NK-92 (cell line): ENCODE measurements around the gene ZNF391.
"Not testable (repeated sequence)": the region's sequence is repeated elsewhere in the genome, so short reads cannot be mapped to it uniquely, and the experiment has no call there.

Experiments used
- DNase-seq: peaks from one replicate; lab custom pipeline; 2025; ENCODE audit not compliant: unreplicated experiment; lab: John Stamatoyannopoulos, UW

Gene ZNF391

GRCh38 chr6:27388293-27389197 is at the start of gene ZNF391:
Gene ZNF391 (plus strand): TSS chr6:27388759. CDS start chr6:27400371, 11,612 bp downstream.
- DNase-seq = no peak

DNA sequence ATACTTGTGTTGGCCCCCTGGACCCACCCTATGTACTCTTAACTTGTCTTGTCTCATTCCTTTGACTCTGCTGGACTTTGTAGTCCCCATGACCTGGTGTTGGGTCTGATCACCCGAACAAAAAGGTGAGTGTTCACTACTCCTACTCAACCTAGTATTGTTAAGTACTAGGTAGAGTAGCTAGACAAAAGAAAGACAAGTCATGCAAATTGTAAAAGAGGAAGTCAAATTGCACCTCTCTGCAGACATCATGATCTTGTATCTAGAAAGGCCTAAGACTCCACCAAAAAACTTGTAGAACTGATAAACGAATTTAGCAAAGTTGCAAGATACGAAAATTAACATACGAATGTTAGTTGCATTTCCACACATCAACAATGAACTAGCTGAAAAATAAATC is 35.7 kb upstream of the ZNF391 start:
- no peak for DNase-seq

DNA sequence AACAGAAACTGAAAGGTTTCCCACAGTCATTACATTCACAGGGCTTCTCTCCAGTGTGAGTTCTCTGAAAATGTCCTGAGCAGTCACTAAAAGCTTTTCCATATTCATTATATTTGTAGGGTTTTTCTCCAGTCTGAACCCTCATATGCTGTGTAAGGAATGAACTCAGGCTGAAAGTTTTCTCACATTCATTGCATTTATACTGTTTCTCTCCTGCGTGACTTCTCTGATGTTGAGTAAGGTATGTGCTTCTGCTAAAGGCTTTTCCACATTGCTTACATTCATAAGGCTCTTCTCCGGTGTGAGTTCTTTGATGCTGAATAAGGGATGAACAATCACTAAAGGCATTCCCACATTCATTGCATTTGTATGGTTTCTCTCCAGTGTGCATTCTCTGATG is 29.8 kb upstream of the ZNF391 start:
- DNase-seq = no peak

DNA sequence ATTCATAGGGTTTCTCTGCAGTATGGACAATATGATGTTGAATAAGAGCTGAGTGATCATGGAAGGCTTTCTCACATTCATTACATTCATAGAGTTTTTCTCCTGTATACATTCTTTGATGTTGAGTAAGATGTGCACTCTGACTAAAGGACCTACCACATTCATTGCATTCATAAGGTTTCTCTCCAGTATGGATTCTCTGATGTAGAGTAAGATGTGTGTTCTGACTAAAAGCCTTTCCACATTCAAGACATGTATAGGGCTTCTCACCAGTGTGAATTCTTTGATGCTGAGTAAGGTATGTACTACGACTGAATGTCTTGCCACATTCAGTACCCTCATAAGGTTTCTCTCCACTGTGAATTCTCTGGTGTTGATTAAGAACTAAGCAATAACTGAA is 29.3 kb upstream of the ZNF391 start:
- DNase-seq = no peak

GRCh38 chr6:27368202-27368601 is 20.4 kb upstream of the ZNF391 start:
- no peak for DNase-seq

DNA sequence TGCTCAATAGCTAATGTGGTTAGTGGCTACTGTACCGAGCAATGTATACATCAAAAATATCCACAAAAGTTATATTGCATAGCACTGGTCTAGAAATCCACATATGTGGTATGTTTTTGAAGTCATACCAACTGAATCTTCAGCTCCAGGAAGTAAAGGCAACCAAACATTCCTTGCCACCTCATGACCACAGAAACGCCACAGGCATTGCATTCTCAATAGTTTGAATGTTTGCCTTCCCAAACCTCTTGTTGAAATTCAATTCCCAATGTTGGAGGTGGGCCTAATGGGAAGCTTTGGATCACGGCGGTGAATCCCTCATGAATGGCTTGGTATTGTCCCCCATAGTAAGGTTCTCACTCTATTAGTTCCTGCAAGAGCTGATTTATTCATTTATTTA is 18.2 kb upstream of the ZNF391 start:
- DNase-seq = no peak

DNA sequence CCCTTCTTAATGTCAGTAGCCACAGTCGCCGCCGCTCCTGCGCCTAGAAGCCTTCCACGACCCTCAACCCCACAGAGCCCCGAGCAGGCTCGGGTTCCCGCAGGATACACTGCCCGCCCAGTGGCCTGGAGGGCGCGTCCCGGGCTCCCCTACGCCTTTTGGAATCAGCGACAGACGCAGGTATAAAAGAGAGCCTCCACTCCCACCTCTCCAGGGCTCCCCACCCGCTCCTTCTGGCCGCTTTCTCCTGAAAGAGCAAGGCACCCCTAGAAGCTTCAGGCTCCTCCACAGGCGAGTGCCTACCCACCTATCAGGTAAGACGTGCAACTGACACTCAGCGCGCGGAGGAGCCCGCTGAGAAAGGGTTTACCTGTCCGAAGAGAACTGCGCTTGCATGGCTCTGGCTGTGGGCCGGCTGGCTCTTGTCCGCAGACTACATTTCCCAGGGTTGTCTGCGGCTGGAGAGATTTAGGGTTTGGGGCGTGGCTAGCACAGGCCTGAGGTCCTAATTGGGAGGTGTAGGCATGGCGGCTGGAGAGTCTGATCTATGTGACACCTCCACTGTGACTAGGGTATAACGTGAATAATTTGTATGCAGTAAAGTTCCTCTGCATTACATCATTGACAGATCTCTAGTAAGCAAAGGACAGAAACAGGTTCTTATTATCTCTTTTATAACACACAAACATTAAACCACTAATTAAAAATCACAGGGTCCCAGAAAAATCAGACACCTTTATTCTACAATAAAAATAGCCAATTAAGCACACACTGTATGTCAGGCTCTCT is 13.5 kb upstream of the ZNF391 start:
- DNase-seq = no peak

GRCh38 chr6:27375613-27376079 is 12.9 kb upstream of the ZNF391 start:
- no peak for DNase-seq

DNA sequence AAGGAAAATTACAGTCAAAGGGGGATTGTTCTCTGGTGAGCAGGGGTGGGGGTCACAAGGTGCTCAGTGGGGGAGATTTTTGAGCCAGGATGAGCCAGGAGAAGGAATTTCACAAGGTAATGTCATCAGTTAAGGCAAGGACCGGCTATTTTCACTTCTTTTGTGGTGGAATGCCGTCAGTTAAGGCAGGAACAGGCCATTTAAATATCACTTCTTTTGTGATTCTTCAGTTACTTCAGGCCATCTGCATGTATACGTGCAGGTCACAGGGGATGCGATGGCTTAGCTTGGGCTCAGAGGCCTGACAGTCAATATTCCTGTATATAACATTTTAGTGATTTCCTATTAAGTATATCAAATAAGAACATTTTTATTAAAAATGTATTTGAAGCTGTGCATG is 10.2 kb upstream of the ZNF391 start:
- DNase-seq = not testable (repeated sequence)

DNA sequence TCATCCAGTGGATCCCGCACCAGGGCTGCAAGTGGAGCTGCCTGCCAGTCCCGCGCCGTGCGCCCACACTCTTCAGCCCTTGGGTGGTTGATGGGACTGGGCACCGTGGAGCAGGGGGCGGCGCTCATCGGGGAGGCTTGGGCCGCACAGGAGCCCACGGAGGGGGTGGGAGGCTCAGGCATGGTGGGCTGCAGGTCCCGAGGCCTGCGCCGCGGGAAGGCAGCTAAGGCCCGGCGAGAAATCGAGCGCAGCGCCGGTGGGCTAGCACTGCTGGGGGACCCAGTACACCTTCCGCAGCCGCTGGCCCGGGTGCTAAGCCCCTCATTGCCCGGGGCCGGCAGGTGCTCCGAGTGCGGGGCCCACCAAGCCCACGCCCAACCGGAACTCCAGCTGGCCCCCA is 7.6 kb upstream of the ZNF391 start:
- DNase-seq = not testable (repeated sequence)

DNA sequence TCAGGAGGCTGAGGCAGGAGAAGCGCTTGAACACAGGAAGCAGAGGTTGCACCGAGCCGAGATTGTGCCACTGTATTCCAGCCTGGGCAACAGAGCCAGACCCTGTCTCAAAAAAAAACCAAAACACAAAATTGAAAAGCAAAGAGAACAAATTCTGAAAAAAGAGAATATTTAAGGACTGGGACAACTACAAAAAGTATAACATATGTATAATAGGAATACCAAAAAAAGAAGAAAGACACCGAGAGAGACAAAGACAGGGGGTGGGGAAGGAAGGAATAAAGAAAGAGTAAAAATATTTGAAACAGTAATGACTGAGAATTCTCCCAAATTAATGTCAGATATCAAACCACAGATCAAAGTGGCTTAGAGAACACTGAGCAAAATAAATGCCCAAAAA is 5.5 kb upstream of the ZNF391 start:
- DNase-seq = no peak

DNA sequence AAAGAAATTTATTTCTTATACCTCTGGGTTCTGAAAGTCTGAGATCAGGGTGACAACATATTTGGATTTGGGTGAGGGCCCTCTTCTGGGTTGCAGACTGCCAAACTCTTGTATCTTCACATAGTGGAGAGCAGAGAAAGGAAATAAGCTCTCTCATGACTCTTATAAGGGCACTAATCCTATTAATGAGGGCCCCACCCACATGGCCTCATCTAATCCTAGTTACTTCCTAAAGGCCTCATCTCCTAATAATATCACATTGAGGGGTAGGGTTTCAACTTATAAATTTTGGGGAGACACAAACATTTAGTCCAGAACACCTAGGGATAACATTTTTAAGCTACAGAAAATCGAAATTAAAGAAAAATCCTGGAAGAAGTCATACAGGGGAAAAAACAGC is 5.1 kb upstream of the ZNF391 start:
- no peak for DNase-seq

GRCh38 chr6:27392623-27393022 is 4.1 kb downstream of the ZNF391 start:
- DNase-seq = no peak

DNA sequence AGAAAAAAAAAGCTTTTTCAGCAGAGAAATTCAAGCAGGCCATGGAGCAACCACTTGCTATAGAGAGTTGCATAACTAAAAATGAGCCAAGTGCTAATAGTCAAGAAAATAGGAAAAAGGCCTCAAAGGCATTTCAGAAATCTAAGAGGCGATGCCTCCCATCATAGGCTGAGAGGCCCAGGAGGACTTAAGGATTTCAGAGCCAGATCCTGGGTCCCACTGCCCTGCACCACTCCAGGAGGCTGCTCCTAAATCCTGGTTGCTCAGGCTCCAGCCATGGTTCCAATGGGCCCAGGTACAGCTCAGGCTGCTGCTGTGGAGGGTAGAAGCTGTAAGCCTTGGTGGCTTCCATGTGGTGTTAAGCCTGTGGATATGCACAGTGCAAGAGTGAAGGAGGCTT is 5.5 kb downstream of the ZNF391 start:
- no peak for DNase-seq

- no peak for DNase-seq
Measured at GRCh38 chr6:27400877-27401642, 12.5 kb downstream of the ZNF391 start.

- DNase-seq = no peak
Measured at GRCh38 chr6:27406085-27406484, 17.5 kb downstream of the ZNF391 start.

- no peak for DNase-seq
Measured at GRCh38 chr6:27407153-27407814, 18.7 kb downstream of the ZNF391 start.

- DNase-seq = no peak
Measured at GRCh38 chr6:27414300-27414699, 25.7 kb downstream of the ZNF391 start.

GRCh38 chr6:27414996-27415395 is 26.4 kb downstream of the ZNF391 start:
- DNase-seq = no peak

DNA sequence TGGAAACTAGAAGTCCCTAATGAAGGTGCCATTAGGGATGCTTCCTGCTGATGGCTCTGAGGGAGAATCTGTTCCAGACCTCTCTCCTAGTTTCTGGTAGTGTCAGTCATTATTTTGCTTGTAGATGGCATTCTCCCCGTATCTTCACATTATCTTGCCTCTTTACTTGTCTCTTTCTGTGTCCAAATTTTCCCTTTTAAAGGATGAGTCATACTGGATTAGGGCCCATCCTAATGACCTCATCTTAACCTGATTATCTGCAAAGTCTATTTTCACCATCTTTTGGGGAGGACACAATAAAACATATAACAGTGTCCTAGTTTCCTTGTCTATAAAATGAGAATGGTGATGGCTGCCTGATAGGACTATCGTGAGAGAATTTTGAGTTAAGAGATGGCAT is 27.3 kb downstream of the ZNF391 start:
- no peak for DNase-seq

DNA sequence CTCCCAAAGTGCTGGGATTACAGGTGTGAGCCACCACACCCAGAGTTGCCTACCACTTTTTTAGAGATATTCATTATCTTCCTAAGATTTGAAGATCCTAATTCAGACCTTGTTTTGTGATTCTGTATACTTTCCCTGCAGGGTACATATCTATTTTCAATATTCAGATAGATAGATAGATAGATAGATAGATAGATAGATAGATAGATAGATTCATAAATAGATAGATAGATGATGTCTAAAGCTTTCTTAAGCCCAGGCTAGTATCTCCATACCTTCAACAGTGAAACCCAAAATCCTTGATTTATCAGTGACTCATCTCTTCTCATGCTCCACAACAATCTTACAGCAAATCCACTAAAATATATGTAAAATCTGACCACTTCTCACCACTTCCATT is 30.8 kb downstream of the ZNF391 start:
- DNase-seq = no peak
